HG02763 (cell line): ENCODE measurements around the gene SMTNL1.

Experiments used
- ATAC-seq: cut with Tn5 transposase; IDR thresholded peaks from one replicate; pipeline ENCODE4 v1.9.1; 2021; ENCODE audit warnings: mild to moderate bottlenecking, moderate library complexity; ENCODE audit not compliant: unreplicated experiment

Gene SMTNL1

GRCh38 chr11:57536947-57537619 is at the start of gene SMTNL1:
TSS of gene SMTNL1 (plus strand) at chr11:57537595. CDS start at chr11:57542643, 5,048 bp downstream.
- no peak for ATAC-seq

GRCh38 chr11:57487920-57488659 is 49.3 kb upstream of the SMTNL1 start:
- no peak for ATAC-seq

GRCh38 chr11:57490456-57491248 is 46.7 kb upstream of the SMTNL1 start:
- no peak for ATAC-seq

GRCh38 chr11:57491371-57492061 is 45.9 kb upstream of the SMTNL1 start:
- no peak for ATAC-seq

- peak; percentile 63 for ATAC-seq
Observed at GRCh38 chr11:57493507-57494503, 43.6 kb upstream of the SMTNL1 start.

GRCh38 chr11:57496109-57496820 is 41.1 kb upstream of the SMTNL1 start:
- no peak for ATAC-seq

- ATAC-seq: no peak
Observed at GRCh38 chr11:57497303-57498247, 39.8 kb upstream of the SMTNL1 start.

GRCh38 chr11:57498540-57498939 is 38.9 kb upstream of the SMTNL1 start:
- no peak for ATAC-seq

GRCh38 chr11:57499413-57499982 is 37.9 kb upstream of the SMTNL1 start:
- ATAC-seq: peak; percentile 99

GRCh38 chr11:57499983-57500461 is 37.4 kb upstream of the SMTNL1 start:
- no peak for ATAC-seq

GRCh38 chr11:57500515-57500914 is 36.9 kb upstream of the SMTNL1 start:
- ATAC-seq: no peak

- ATAC-seq: no peak
Observed at GRCh38 chr11:57500926-57501325, 36.5 kb upstream of the SMTNL1 start.

GRCh38 chr11:57501953-57502352 is 35.4 kb upstream of the SMTNL1 start:
- ATAC-seq: no peak

GRCh38 chr11:57502376-57502775 is 35.0 kb upstream of the SMTNL1 start:
- no peak for ATAC-seq

- no peak for ATAC-seq
Observed at GRCh38 chr11:57502870-57503269, 34.5 kb upstream of the SMTNL1 start.

- ATAC-seq: no peak
Observed at GRCh38 chr11:57504511-57504910, 32.9 kb upstream of the SMTNL1 start.

- ATAC-seq: no peak
Observed at GRCh38 chr11:57506522-57506921, 30.9 kb upstream of the SMTNL1 start.
